HG03439 (cell line): ENCODE results near the gene ITM2C.

Experiments used
- ATAC-seq: cut with Tn5 transposase; IDR thresholded peaks from one replicate; pipeline ENCODE4 v1.9.1; 2021; ENCODE audit warnings: mild to moderate bottlenecking, moderate library complexity; ENCODE audit not compliant: unreplicated experiment

Gene ITM2C

DNA sequence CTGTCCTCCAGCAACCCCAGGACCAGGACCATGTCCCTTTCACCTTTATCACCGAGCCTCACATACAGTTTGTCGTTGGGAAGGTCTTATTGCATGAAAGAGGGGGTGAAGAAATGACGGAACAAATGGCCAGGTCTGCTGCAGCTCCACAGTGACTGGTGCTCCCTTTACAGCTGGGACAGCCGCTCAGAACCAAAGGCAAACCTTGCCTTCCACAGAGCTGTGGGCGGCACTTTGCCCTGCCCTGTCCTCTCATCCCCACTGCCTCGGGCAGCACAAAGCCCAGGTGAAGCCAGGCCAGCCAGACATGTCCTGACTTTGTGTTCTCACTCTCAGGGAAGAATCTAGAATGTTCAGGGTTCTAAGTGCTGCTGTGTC is 59.3 kb downstream of the ITM2C start:
- peak; percentile 4 for ATAC-seq

DNA sequence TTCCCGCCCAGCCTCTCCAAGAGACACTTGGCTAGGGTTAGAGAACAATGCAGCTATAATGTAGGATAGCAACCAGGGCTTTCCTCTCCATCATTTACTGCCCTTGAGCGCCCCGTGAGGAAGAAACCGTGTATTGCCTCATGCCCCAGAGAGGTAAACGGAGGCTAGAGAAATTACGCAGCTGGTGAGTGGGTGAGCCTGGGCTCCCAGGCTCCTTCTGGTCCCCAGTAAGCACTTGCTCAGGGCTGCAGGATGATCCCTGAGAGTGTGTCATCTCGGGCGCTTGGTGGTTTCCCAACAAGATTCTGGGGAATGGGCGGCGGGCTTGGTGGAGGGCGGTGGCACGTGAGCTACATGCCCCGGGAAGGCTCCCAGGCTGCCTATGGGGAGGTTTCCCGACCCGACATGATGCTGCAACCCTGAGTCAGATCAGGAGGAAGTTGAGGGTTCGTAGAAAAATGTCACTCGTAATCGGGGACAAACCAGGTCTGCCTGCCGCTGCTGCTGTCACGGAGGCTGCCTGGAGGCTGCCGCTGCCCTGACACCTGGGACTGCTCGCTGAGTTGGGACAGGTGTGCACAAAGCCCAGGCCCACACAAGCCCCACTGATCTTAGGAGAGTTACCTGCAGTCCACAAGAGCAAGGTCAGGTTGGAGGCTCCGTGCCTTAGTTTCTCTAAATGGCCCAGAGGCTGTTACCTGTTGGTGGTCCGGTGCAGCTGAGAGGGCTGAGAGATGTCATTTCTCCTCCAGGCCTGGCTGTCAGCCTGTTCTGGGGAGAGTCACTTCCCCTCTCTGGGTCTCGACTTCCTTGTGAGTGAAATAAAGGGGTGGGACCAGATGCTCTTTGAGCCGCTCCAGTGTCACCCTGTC is 60.0 kb downstream of the ITM2C start, which contains the start of gene GPR55:
GPR55 (minus strand) TSS at position 773 of the 872 bp plus-strand sequence. CDS start 14,280 bp downstream, outside the sequence.
- ATAC-seq: peak; percentile 42

DNA sequence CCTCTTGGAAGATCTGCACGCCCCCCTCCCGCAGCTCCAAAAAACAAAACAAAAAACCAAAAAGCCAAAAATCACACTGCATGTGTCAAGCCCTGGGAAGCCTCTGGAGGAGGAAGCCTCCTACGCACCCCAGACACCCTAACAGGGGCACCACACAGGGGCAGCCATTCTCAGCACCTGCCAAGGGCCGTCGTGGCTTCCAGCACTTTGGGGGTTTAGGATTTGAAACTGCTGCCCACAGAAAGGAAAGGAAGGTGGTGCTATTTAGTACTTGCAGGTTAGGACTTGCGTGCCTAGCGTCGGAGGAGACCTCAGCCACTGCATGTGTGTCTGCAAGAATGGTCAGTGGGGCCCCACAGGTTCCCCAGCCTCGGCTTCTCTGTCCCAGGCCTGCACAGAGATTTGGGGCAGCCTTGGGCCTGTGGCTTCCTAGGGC is 60.7 kb downstream of the ITM2C start:
- ATAC-seq: peak; percentile 25

DNA sequence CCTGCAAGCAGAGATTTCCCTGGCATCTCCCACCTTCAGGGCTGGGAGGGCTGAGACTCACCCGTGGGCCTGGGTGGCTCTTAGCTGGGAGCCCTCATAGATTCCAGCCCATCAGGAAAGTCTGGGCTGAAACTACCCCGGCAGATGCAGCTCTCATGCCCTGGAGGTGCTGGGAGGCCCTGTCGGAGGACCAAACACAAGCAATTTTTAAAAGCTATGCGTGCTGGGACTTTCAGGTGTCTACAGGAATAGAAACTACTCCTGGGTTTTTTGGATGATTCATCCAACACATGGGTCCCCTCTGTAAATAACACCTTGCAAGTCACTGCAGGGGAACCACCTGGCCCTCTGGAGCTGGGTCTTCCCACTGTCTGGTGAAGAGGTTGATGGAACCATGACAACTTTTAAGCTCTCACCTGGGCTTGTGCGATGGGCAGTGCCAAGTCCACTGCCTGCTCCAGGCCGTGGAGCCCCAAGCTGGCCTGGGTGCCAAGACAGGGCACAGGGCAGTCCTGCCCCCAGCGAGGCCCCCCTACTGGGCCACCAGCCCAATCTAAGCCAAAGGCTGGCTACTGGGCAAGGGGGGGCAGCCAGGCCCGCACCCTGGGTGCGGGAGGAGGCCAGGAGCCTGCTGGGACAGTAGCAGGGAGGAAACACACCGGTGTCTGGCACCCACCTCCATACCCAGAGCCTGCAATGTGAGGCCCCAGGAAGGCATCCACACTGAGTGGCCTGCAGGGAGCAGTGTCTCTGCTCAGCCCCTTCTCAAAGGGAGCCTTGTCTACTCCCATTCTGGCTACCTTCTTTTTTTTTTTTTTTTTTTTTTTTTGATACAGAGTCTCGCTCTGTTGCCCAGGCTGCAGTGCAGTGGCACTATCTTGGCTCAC is 61.4 kb downstream of the ITM2C start:
- ATAC-seq: peak; percentile 30

DNA sequence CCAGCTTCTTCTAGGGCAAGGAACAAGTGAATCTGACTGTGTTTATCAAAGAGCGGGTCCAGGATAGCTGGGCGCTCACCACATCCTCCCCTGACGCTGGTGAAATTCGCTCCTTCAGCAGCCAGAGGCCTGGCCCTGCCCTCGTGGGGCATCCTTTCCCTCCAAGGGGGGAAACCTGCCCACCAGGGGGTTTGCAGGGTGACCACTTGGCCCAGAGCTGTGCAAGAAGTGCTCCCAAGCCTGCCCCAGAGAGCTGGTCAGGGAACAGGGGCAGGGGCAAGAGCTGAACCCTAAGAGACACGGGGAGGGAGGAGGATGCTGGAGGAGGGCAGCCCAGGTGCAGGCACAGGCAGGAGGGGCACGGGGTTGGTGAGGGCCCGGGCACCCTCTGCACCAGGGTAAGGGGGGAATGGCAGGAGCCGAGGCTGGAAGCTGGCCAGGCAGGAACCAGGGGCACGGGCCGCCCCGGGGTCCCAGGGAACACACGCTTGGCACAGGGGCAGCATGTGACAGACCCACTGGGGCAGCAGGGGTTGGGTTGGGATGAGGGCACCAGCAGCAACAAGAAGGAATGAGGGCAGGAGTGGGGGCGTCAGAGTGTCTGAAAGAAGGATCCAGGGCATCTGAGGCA is 63.1 kb downstream of the ITM2C start:
- ATAC-seq: no peak
